Stimulated activated CD4-positive, alpha-beta T cell treated with anti-CD3 and anti-CD28 coated beads, Interleukin-15, amount 100 ng/mL, for 48 hours (primary cell): ENCODE measurements around the gene ANKRD65.
"Not testable (repeated sequence)": the region's sequence is repeated elsewhere in the genome, so short reads cannot be mapped to it uniquely, and the experiment has no call there.

ENCODE experiments used
- DNase-seq, 2 donors: peaks; one replicate each; pipeline ENCODE4 v3.0.0-alpha.2; 2020; ENCODE audit warnings: low read depth in 2 of 2

ANKRD65 gene

GRCh38 chr1:1397839-1398523 lies 23.1 kb downstream of the ANKRD65 start:
- DNase-seq: no peak

GRCh38 chr1:1395166-1395565 lies 25.9 kb downstream of the ANKRD65 start:
- no peak for DNase-seq

GRCh38 chr1:1394116-1394515 lies 27.0 kb downstream of the ANKRD65 start:
- no peak for DNase-seq

GRCh38 chr1:1393428-1393827 lies 27.6 kb downstream of the ANKRD65 start:
- DNase-seq: no peak

- DNase-seq: no peak
Observed at GRCh38 chr1:1393014-1393413, 28.1 kb downstream of the ANKRD65 start.

GRCh38 chr1:1391225-1391624 lies 29.9 kb downstream of the ANKRD65 start:
- no peak for DNase-seq

- no peak for DNase-seq
Observed at GRCh38 chr1:1390675-1391074, 30.4 kb downstream of the ANKRD65 start.

- DNase-seq: no peak
Observed at GRCh38 chr1:1388078-1388472, 33.0 kb downstream of the ANKRD65 start.

- DNase-seq: no peak
Observed at GRCh38 chr1:1387098-1388077, 33.7 kb downstream of the ANKRD65 start.

- DNase-seq: no peak
Observed at GRCh38 chr1:1385931-1386330, 35.1 kb downstream of the ANKRD65 start.

GRCh38 chr1:1385339-1385738 lies 35.7 kb downstream of the ANKRD65 start:
- not testable (repeated sequence) for DNase-seq

GRCh38 chr1:1381294-1381693 lies 39.8 kb downstream of the ANKRD65 start:
- DNase-seq: no peak

GRCh38 chr1:1380860-1381259 lies 40.2 kb downstream of the ANKRD65 start:
- DNase-seq: no peak

GRCh38 chr1:1377540-1378205 lies 43.4 kb downstream of the ANKRD65 start:
- no peak for DNase-seq

- no peak for DNase-seq
Observed at GRCh38 chr1:1376551-1377226, 44.4 kb downstream of the ANKRD65 start.

GRCh38 chr1:1374929-1375662 lies 46.0 kb downstream of the ANKRD65 start, which contains the start of gene AURKAIP1:
TSS of gene AURKAIP1 (minus strand) at chr1:1375207. CDS start at chr1:1374756, 451 bp downstream.
- peak; percentile 93 to 97 for DNase-seq

GRCh38 chr1:1374589-1374928 lies 46.5 kb downstream of the ANKRD65 start:
- no peak for DNase-seq

- no peak for DNase-seq
Observed at GRCh38 chr1:1373815-1374588, 47.1 kb downstream of the ANKRD65 start.

- DNase-seq: no peak
Observed at GRCh38 chr1:1373051-1373814, 47.8 kb downstream of the ANKRD65 start.
